ENCODE measurements around the gene CALY.

DNA sequence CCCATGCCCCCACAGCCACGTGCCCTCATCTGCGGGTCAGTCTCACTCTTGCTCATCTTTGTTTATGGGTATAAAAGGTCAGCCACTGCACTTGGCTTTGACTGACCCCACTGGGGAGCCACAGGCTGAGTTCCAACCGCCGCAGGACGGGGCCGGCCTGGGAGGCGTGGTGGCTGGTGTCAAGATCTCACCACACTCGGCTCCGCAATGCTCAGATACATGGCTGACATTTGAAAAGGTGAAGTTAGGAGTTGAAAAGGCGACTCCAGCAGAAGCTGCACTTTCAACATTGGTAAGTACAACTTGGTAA, 42.9 kb downstream of the CALY start:
- TF ChIP-seq, protein P1, sequence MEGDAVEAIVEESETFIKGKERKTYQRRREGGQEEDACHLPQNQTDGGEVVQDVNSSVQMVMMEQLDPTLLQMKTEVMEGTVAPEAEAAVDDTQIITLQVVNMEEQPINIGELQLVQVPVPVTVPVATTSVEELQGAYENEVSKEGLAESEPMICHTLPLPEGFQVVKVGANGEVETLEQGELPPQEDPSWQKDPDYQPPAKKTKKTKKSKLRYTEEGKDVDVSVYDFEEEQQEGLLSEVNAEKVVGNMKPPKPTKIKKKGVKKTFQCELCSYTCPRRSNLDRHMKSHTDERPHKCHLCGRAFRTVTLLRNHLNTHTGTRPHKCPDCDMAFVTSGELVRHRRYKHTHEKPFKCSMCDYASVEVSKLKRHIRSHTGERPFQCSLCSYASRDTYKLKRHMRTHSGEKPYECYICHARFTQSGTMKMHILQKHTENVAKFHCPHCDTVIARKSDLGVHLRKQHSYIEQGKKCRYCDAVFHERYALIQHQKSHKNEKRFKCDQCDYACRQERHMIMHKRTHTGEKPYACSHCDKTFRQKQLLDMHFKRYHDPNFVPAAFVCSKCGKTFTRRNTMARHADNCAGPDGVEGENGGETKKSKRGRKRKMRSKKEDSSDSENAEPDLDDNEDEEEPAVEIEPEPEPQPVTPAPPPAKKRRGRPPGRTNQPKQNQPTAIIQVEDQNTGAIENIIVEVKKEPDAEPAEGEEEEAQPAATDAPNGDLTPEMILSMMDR (conservative IDR thresholded peaks at IDR 0.05; ENCODE audit: low read depth, low read length) = no peak
- TF ChIP-seq EZH2 (IDR thresholded peaks at IDR 0.05; ENCODE audit: borderline replicate concordance, low read depth, low read length, poor library complexity, severe bottlenecking) = no peak
